NT2/D1 (cell line): ENCODE data around the gene TMCO4.

ENCODE experiments used
- YY1 ChIP-seq: IDR thresholded peaks from 2 replicates; pipeline ENCODE4 v1.6.1; 2011; ENCODE audit not compliant: insufficient read length, insufficient read depth
- ZNF274 ChIP-seq: IDR thresholded peaks from 2 replicates; pipeline ENCODE4 v1.6.1; 2011; ENCODE audit warnings: mild to moderate bottlenecking, low read depth, low read length

- no peak for TF ChIP-seq YY1
- TF ChIP-seq ZNF274: no peak
Observed at GRCh38 chr1:19694298-19694697, 105.4 kb downstream of the TMCO4 start.
